Sigmoid colon (tissue), 7 donors: ENCODE data around the gene TXLNB. TPM values are rescaled to one million over a fixed set of nuclear protein-coding genes. Genes with fewer than 3 reads are reported as not detected.

ENCODE experiments used
- DNase-seq: peaks from one replicate; pipeline ENCODE4 v3.0.0-alpha.2; 2019
- H3K27ac ChIP-seq, 4 donors: fragments of 200-600 bp; sonication (generic); one replicate each; pipeline ENCODE4 v1.5.1; 2016 to 2019; ENCODE audit warnings: mild to moderate bottlenecking in 1 of 4
- H3K27me3 ChIP-seq, 3 donors: fragments of 200-600 bp; sonication (generic); one replicate each; pipeline ENCODE4 v1.5.1; 2019; ENCODE audit warnings: mild to moderate bottlenecking in 1 of 3
- H3K36me3 ChIP-seq, 4 donors: fragments of 200-600 bp; sonication (generic); one replicate each; pipeline ENCODE4 v1.5.1; 2016 to 2019
- H3K4me1 ChIP-seq, 4 donors: fragments of 200-600 bp; sonication (generic); one replicate each; pipeline ENCODE4 v1.5.1; 2017 to 2019
- H3K4me3 ChIP-seq, 4 donors: fragments of 200-600 bp; sonication (generic); one replicate each; pipeline ENCODE4 v1.5.1; 2017 to 2019; ENCODE audit warnings: mild to moderate bottlenecking in 2 of 4, moderate library complexity in 1 of 4
- H3K9me3 ChIP-seq, 4 donors: fragments of 200-600 bp in 3 of 4; sonication (generic) in 3 of 4; one replicate each; pipeline versions ENCODE4 v1.5.1 to v1.6.1; 2013 to 2019
- CTCF ChIP-seq, 4 experiments: fragments of 450-650 bp in 3 of 4; fragments of 200-600 bp in 1 of 4; IDR thresholded peaks; one replicate each; pipeline ENCODE4 v1.5.1; 2016 to 2019; ENCODE audit warnings: antibody characterized with exemption in 4 of 4, mild to moderate bottlenecking in 3 of 4, moderate library complexity in 2 of 4
- EP300 ChIP-seq, 4 donors: sonication (generic); formaldehyde crosslinking; IDR thresholded peaks; one replicate each; pipeline ENCODE4 v1.6.1; 2017; ENCODE audit warnings: antibody characterized with exemption in 4 of 4
- POLR2A ChIP-seq, 2 donors: fragments of 450-650 bp; IDR thresholded peaks; one replicate each; pipeline ENCODE4 v1.6.1; 2016; ENCODE audit warnings: antibody characterized with exemption in 2 of 2, mild to moderate bottlenecking in 2 of 2, moderate library complexity in 2 of 2
- POLR2AphosphoS5 ChIP-seq, 4 donors: sonication (generic); formaldehyde crosslinking; IDR thresholded peaks; one replicate each; pipeline ENCODE4 v1.6.1; 2017; ENCODE audit warnings: antibody characterized with exemption in 4 of 4
- WGBS, 2 donors: extraction: QIAGEN DNeasy Blood & Tissue Kit; methylation state at CpG; one replicate each; pipeline ENCODE4 v1.1.7; 2013; 5-methylcytosine and 5-hydroxymethylcytosine counted together
- intact Hi-C: fragments of 100-400 bp; cut with DNase I; formaldehyde crosslinking; loops from one replicate; pipeline ENCODE4 v1.15.1; 2023
- polyA plus RNA-seq, 3 donors: library from polyadenylated mRNA; stranded (reverse); fragments of 200-250 nt; gene quantifications; one replicate each; pipeline ENCODE4 v1.2.3, GENCODE V29; 2013
- total RNA-seq, 4 donors: library from RNA; depleted of rRNA; stranded (reverse); fragments of >200 nt; gene quantifications; one replicate each; pipeline ENCODE4 v1.1.0, GENCODE V29; 2016
- donor health status: healthy with polysubstance abuse.
- donor health status: Bipolar disorder and iron deficiency.
- donor health status: healthy.

The TXLNB gene
- total and polyA plus RNA-seq, 7 donors, result 0.58 to 3.9 (median 1.7) TPM; not detected in 1

- Histone ChIP-seq H3K4me3 (no peak overlapping the region), H3K27ac (no peak overlapping the region), H3K27me3 (no peaks in the 10 kb centered on the region), H3K36me3 (no peaks in the 10 kb centered on the region), H3K9me3 (no peaks in the 10 kb centered on the region), H3K4me1 (no peaks in the 10 kb centered on the region)
- intact Hi-C loops, result no loop called here
- no peak for TF ChIP-seq CTCF (IDR thresholded peaks at IDR 0.05)
- TF ChIP-seq POLR2AphosphoS5 (IDR thresholded peaks at IDR 0.05), result no peak
- TF ChIP-seq POLR2A (IDR thresholded peaks at IDR 0.05), result no peak
- TF ChIP-seq EP300 (IDR thresholded peaks at IDR 0.05), result no peak
- no peak for DNase-seq
- 79 to 81% methylated on average over 6 of the region's 6 CpGs for WGBS, 2 donors
These were observed 22.2 kb upstream of the TXLNB start for GRCh38 chr6:139313784-139314545.

GRCh38 chr6:139313229-139313628 is 21.4 kb upstream of the TXLNB start:
- Histone ChIP-seq H3K27ac (no peak overlapping the region), H3K9me3 (no peaks in the 10 kb centered on the region), H3K4me1 (no peaks in the 10 kb centered on the region), H3K4me3 (no peak overlapping the region), H3K27me3 (no peaks in the 10 kb centered on the region), H3K36me3 (no peaks in the 10 kb centered on the region)
- DNase-seq, result no peak
- intact Hi-C loops, result no loop called here
- WGBS, 2 donors, result 94 to 97% methylated on average over 7 of the region's 7 CpGs
- TF ChIP-seq EP300 (IDR thresholded peaks at IDR 0.05) (no peak), CTCF (IDR thresholded peaks at IDR 0.05) (no peak), POLR2AphosphoS5 (IDR thresholded peaks at IDR 0.05) (no peak), POLR2A (IDR thresholded peaks at IDR 0.05) (no peak)

- no peak for DNase-seq
- TF ChIP-seq POLR2A (IDR thresholded peaks at IDR 0.05), result no peak
- TF ChIP-seq EP300 (IDR thresholded peaks at IDR 0.05), result no peak
- no peak for TF ChIP-seq POLR2AphosphoS5 (IDR thresholded peaks at IDR 0.05)
- no peak for TF ChIP-seq CTCF (IDR thresholded peaks at IDR 0.05)
- H3K4me1 ChIP-seq, result no peaks in the 10 kb centered on the region
These were observed 20.0 kb upstream of the TXLNB start for GRCh38 chr6:139311831-139312230.

GRCh38 chr6:139308936-139309603 is 17.3 kb upstream of the TXLNB start:
- intact Hi-C loops, result no loop called here
- Histone ChIP-seq H3K9me3 (no peaks in the 10 kb centered on the region), H3K4me3 (no peak overlapping the region), H3K36me3 (no peaks in the 10 kb centered on the region), H3K27ac (peak overlapping the region in 2 of 4 donors; percentile 4 to 7), H3K4me1 (no peaks in the 10 kb centered on the region), H3K27me3 (no peaks in the 10 kb centered on the region)
- 94 to 97% methylated on average over 2 of the region's 2 CpGs for WGBS, 2 donors
- TF ChIP-seq EP300 (IDR thresholded peaks at IDR 0.05) (no peak), CTCF (IDR thresholded peaks at IDR 0.05) (no peak), POLR2A (IDR thresholded peaks at IDR 0.05) (no peak), POLR2AphosphoS5 (IDR thresholded peaks at IDR 0.05) (no peak)
- DNase-seq, result peak; percentile 76

More at GRCh38 chr6:139311831-139312230, 20.0 kb upstream of the TXLNB start:
- Histone ChIP-seq H3K27me3 (no peaks in the 10 kb centered on the region), H3K4me3 (no peak overlapping the region), H3K27ac (no peak overlapping the region), H3K9me3 (no peaks in the 10 kb centered on the region), H3K36me3 (no peaks in the 10 kb centered on the region)
- WGBS, 2 donors, result 93 to 96% methylated on average over 2 of the region's 2 CpGs
- intact Hi-C loops, result no loop called here
